Activated T-cell treated with anti-CD3 and anti-CD28 coated beads for 4 hours (primary cell): ENCODE results near the gene CLBA1.
"Not testable (repeated sequence)": the region's sequence is repeated elsewhere in the genome, so short reads cannot be mapped to it uniquely, and the experiment has no call there.

Experiments
- DNase-seq: peaks from one replicate; pipeline ENCODE4 v3.0.0-alpha.2; 2020

The CLBA1 gene

GRCh38 chr14:104985675-104986486 is at the start of gene CLBA1:
CLBA1 (plus strand) TSS chr14:104985788; CDS start chr14:104986432, 644 bp downstream.
- DNase-seq = peak; percentile 74

- no peak for DNase-seq
Measured at GRCh38 chr14:104935955-104936354, 49.6 kb upstream of the CLBA1 start.

- no peak for DNase-seq
Measured at GRCh38 chr14:104936361-104937155, 49.0 kb upstream of the CLBA1 start.

GRCh38 chr14:104937161-104937560 is 48.4 kb upstream of the CLBA1 start:
- no peak for DNase-seq

DNA sequence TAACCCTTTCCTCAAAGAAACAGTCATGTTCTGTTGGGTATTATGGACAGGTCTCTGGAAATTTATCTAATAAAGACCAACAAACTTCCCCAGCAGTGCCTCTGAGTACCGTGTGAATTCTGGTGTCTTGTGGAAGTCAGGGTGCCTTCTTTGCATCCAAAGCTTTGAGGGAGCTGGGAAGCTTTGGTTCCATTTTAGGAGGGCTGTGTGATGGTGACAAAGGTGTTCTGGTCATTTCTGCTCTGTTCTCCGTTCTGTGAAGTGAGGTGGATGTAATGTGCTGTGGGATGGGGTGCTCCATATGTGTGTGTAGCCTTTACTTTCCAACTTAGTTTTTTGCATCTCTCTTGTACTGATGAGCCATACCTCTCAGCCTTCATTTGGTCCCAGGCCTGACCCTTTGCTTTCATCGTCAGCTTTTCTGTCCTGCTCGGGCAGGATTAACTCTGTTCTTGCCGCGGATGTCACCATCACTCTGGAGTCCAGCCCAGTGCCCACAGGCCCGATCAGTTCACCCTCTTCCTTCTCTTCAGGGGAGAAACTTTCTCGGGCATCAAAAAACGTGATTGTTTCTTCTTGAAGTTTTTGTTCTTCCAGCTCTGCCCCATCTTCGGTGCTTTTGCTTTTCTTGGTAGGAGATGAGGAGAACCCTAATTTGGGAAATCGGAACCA is 47.8 kb upstream of the CLBA1 start:
- DNase-seq = no peak

DNA sequence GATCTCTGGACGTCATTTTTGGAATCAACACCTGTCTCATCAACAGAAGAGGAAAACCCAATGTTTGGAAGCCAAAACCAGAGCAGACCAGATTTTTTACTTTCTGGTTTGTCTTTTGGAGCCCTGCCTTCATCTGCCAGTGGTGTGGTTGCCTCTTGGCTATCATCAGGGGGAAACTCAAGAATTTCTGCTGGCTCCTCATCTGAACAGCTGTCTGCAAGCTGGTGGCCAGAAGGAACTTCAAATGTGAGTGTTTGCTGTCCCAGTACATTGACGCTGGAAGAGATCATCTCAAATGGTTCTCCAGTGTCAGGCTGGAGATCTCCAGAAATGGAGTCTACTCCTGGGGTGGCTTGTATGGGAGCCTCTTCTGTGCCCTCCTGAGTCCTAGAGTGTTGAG is 47.2 kb upstream of the CLBA1 start:
- no peak for DNase-seq

- no peak for DNase-seq
Measured at GRCh38 chr14:104938960-104939359, 46.6 kb upstream of the CLBA1 start.

DNA sequence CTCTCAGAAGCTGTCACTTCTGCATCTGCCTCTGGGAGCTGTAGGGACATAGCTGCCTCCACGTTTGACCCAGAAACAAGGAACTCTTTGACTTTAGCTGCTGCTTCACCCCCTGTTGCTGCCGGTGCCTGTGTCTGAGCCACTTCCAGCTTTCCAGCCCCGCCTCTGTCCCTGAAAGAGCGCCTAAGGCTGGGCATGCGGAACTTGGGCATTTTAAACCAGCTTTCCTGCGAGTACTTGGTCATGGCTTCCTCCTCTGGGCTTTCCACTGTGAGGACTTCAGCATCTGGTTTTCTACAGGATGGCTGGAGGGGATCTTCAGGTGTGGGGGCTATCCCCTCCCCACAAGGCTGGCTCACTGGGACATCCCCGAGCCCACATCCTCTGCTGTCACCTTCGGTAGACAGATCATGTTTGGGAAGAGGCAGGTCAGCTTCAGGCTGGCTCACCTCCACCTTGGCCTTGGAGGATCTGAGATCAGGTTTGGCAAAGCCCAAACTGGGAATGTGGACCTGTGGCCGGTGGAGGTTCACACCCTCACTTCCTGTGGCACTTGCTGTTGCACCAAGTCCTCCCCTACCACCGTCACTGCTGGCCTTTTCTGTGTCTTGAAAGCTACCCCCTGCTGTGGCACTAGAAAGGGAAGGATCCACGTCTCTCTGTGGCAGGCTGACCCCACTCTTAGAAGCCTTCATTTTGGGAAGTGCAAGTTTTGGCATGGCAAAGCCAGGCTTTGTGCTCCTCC is 45.8 kb upstream of the CLBA1 start:
- DNase-seq = no peak

GRCh38 chr14:104940526-104941150 is 45.0 kb upstream of the CLBA1 start:
- no peak for DNase-seq

GRCh38 chr14:104941508-104942365 is 43.9 kb upstream of the CLBA1 start:
- DNase-seq = no peak

DNA sequence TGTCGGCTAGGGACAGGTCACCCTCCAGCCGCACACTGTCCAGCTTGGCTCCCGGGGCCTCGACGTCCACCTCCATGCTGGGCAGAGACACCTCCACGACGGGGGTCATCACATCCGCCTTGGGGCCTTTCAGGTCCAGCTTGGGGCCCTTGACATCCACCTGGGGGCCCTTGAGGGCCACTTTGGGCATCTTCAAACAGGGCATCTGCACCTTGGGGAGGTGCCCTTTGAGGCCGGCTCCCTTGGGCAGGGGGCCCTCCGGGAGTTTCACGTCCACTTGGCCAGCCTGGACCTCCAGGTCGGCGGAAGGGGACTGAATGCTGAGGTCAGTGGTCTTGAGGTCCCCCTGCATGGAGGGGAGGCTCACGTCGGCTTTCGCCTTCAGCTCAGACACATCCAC is 43.0 kb upstream of the CLBA1 start:
- DNase-seq = no peak

DNA sequence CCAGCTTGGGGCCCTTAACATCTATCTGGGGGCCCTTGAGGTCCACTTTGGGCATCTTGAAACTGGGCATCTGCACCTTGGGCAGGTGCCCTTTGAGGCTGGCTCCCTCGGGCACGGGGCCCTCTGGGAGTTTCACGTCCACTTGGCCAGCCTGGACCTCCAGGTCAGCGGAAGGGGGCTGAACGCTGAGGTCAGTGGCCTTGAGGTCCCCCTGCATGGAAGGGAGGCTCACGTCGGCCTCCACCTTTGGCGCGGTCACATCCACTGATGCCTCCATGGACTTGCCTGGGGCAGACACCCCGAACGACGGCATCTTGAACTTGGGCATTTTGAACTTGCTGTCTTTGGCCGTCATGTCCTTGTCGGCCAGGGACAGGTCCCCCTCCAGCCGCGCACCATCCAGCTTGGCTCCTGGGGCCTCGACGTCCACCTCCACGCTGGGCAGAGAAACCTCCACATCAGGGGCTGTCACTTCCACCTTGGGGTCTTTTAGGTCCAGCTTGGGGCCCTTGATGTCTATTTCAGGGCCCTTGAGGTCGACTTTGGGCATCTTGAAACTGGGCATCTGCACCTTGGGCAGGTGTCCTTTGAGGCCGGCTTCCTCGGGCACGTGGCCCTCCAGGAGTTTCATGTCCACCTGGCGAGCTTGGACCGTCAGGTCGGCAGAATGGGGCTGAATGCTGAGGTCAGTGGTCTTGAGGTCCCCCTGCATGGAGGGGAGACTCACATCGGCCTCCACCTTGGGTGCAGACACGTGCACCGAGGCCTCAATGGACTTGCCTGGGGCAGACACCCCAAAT is 42.2 kb upstream of the CLBA1 start:
- not testable (repeated sequence) for DNase-seq

DNA sequence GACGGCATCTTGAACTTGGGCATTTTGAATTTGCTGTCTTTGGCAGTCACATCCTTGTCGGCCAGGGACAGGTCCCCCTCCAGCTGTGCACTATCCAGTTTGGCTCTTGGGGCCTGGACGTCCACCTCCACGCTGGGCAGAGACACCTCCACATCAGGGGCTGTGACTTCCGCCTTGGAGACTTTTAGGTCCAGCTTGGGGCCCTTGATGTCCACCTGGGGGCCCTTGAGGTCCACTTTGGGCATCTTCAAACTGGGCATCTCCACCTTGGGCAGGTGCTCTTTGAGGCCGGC is 41.6 kb upstream of the CLBA1 start:
- not testable (repeated sequence) for DNase-seq

DNA sequence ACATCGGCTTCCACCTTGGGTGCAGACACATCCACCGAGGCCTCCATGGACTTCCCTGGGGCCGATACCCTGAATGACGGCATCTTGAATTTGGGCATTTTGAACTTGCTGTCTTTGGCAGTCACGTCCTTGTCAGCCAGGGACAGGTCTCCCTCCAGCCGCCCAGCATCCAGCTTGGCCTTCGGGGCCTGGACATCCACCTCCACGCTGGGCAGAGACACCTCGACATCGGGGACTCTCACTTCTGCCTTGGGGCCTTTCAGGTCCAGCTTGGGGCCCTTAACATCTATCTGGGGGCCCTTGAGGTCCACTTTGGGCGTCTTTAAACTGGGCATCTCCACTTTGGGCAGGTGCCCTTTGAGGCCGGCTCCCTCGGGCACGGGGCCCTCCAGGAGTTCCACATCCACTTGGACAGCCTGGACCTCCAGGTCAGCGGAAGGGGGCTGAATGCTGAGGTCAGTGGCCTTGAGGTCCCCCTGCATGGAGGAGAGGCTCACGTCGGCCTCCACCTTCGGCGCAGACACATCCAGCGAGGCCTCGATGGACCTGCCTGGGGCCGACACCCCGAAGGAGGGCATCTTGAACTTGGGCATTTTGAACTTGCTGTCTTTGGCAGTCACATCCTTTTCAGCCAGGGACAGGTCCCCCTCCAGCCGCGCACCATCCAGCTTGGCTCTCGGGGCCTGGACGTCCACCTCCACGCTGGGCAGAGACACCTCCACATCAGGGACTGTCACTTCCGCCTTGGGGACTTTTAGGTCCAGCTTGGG is 41.0 kb upstream of the CLBA1 start:
- not testable (repeated sequence) for DNase-seq

DNA sequence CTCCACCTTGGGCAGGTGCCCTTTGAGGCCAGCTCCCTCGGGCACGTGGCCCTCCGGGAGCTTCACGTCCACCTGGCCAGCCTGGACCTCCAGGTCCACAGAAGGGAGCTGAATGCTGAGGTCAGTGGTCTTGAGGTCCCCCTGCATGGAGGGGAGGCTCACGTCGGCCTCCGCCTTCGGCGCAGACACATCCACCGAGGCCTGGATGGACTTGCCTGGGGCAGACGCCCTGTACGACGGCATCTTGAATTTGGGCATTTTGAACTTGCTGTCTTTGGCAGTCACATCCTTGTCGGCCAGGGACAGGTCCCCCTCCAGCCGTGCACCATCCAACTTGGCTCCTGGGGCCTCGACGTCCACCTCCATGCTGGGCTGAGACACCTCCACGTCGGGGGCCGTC is 40.3 kb upstream of the CLBA1 start:
- not testable (repeated sequence) for DNase-seq

DNA sequence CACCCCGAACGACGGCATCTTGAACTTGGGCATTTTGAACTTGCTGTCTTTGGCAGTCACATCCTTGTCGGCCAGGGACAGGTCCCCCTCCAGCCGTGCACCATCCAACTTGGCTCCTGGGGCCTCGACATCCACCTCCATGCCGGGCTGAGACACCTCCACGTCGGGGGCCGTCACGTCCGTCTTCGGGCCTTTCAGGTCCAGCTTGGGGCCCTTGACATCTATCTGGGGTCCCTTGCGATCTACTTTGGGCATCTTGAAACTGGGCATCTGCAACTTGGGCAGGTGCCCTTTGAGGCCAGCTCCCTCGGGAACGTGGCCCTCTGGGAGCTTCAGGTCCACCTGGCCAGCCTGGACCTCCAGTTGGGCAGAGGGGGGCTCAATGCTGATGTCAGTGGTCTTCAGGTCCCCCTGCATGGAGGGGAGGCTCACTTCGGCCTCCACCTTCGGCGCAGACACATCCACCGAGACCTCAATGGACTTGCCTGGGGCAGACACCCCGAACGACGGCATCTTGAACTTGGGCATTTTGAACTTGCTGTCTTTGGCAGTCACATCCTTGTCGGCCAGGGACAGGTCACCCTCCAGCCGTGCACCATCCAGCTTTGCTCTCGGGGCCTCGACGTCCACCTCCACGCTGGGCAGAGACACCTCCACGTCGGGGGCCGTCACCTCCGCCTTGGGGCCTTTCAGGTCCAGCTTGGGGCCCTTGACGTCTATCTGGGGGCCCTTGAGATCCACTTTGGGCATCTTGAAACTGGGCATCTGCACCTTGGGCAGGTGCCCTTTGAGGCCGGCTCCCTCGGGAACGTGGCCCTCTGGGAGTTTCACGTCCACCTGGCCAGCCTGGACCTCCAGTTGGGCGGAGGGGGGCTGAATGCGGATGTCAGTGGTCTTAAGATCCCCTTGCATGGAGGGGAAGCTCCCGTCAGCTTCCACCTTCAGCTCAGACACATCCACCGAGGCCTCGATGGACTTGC is 39.3 kb upstream of the CLBA1 start:
- DNase-seq = not testable (repeated sequence)

DNA sequence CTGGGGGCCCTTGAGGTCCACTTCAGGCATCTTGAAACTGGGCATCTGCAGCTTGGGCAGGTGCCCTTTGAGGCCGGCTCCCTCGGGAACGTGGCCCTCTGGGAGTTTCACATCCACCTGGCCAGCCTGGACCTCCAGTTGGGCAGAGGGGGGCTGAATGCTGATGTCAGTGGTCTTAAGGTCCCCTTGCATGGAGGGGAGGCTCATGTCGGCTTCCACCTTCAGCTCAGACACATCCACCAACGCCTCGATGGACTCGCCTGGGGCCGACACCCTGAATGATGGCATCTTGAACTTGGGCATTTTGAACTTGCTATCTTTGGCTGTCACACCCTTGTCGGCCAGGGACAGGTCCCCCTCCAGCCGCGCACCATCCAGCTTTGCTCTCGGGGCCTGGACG is 38.4 kb upstream of the CLBA1 start:
- not testable (repeated sequence) for DNase-seq
